DND-41 (cell line): ENCODE data around the gene TMEM270.

Experiments
- EZH2 ChIP-seq: IDR thresholded peaks from 3 replicates; pipeline ENCODE4 v1.6.1; 2012; ENCODE audit warnings: borderline replicate concordance, low read depth, mild to moderate bottlenecking, moderate library complexity, low read length, inconsistent platforms; ENCODE audit not compliant: severe bottlenecking
- TF ChIP-seq, protein P1 (sequence below): IDR thresholded peaks from 2 replicates; pipeline ENCODE4 v1.5.1; 2012; ENCODE audit warnings: borderline replicate concordance, low read length, moderate library complexity, mild to moderate bottlenecking; ENCODE audit not compliant: poor library complexity, severe bottlenecking; ENCODE audit errors: extremely low read depth

DNA sequence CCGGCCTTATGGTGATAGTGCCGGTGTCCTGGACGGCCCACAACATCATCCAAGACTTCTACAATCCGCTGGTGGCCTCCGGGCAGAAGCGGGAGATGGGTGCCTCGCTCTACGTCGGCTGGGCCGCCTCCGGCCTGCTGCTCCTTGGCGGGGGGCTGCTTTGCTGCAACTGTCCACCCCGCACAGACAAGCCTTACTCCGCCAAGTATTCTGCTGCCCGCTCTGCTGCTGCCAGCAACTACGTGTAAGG is 29.4 kb upstream of the TMEM270 start:
- TF ChIP-seq, protein P1, sequence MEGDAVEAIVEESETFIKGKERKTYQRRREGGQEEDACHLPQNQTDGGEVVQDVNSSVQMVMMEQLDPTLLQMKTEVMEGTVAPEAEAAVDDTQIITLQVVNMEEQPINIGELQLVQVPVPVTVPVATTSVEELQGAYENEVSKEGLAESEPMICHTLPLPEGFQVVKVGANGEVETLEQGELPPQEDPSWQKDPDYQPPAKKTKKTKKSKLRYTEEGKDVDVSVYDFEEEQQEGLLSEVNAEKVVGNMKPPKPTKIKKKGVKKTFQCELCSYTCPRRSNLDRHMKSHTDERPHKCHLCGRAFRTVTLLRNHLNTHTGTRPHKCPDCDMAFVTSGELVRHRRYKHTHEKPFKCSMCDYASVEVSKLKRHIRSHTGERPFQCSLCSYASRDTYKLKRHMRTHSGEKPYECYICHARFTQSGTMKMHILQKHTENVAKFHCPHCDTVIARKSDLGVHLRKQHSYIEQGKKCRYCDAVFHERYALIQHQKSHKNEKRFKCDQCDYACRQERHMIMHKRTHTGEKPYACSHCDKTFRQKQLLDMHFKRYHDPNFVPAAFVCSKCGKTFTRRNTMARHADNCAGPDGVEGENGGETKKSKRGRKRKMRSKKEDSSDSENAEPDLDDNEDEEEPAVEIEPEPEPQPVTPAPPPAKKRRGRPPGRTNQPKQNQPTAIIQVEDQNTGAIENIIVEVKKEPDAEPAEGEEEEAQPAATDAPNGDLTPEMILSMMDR = no peak
- no peak for TF ChIP-seq EZH2
